Right renal cortex interstitium (tissue), 3 donors: ENCODE measurements around the gene B2M. TPM values are rescaled to one million over a fixed set of nuclear protein-coding genes. Genes with fewer than 3 reads are reported as not detected.
"Not testable (repeated sequence)": the region's sequence is repeated elsewhere in the genome, so short reads cannot be mapped to it uniquely, and the experiment has no call there.

Experiments
- DNase-seq, 3 donors: peaks; one replicate each; pipeline ENCODE4 v3.0.0-alpha.2; 2013; ENCODE audit warnings: low read depth in 3 of 3, low spot score in 2 of 3
- polyA plus RNA-seq, 3 donors: library from polyadenylated mRNA; unstranded; fragments of 120-200 nt; gene quantifications; one replicate each; pipeline ENCODE4 v1.2.1, GENCODE V29; 2013; ENCODE audit not compliant: insufficient read length in 3 of 3

B2M gene
- polyA plus RNA-seq, 3 donors: 1,096 to 1,212 (median 1,151) TPM

DNA sequence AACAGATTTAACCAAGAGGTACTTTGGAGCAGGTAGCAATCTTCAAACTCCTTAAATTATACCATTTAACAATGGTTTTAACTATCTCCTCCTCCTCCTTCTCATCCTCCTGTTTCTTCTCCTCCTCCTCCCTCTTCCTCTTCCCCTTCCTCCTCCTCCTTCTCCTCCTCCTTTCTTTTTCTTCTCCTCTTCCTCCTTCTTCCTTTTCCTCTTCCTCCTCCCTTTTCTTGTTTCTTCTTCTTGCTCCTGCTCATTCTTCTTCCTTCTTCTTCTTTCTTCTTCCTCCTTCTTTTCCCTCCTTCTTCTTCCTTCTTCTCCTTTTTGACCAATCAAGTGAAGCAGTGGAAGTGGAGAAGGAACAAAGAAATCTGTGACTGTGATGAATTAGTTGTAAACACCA is 14.3 kb upstream of the B2M start:
- DNase-seq: no peak

DNA sequence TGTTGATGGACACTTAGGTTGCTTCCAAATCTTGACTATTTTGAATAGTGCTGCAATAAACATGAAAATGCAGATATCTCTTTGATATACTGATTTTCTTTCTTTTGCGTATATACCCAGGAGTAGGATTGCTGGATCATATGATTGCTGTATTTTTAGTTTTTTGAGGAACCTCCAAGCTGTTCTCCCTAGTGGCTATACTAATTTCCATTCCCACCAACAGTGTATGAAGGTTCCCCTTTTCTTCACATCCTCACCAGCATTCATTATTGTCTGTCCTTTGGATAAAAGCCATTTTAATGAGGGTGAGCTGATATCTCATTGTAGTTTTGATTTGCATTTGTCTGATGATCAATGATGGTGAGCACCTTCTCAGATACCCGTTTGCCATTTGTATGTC is 12.7 kb upstream of the B2M start:
- no peak for DNase-seq

GRCh38 chr15:44700676-44701075 is 10.6 kb upstream of the B2M start:
- DNase-seq: not testable (repeated sequence)

GRCh38 chr15:44705986-44706385 is 5.3 kb upstream of the B2M start:
- DNase-seq: no peak

- no peak for DNase-seq
Measured at GRCh38 chr15:44706401-44706800, 4.9 kb upstream of the B2M start.

GRCh38 chr15:44706946-44707636 is 4.2 kb upstream of the B2M start:
- no peak for DNase-seq

DNA sequence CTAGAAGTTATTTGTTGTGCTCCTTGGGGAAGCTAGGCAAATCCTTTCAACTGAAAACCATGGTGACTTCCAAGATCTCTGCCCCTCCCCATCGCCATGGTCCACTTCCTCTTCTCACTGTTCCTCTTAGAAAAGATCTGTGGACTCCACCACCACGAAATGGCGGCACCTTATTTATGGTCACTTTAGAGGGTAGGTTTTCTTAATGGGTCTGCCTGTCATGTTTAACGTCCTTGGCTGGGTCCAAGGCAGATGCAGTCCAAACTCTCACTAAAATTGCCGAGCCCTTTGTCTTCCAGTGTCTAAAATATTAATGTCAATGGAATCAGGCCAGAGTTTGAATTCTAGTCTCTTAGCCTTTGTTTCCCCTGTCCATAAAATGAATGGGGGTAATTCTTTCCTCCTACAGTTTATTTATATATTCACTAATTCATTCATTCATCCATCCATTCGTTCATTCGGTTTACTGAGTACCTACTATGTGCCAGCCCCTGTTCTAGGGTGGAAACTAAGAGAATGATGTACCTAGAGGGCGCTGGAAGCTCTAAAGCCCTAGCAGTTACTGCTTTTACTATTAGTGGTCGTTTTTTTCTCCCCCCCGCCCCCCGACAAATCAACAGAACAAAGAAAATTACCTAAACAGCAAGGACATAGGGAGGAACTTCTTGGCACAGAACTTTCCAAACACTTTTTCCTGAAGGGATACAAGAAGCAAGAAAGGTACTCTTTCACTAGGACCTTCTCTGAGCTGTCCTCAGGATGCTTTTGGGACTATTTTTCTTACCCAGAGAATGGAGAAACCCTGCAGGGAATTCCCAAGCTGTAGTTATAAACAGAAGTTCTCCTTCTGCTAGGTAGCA is 851 bp upstream of the B2M start:
- no peak for DNase-seq

- DNase-seq: no peak
Measured at GRCh38 chr15:44711743-44712345, 527 bp downstream of the B2M start.

- DNase-seq: peak in 2 of 3 donors; percentile 57 to 65
Measured at GRCh38 chr15:44712346-44713005, 1.2 kb downstream of the B2M start.

GRCh38 chr15:44713006-44713966 is 2.0 kb downstream of the B2M start:
- no peak for DNase-seq

- no peak for DNase-seq
Measured at GRCh38 chr15:44715142-44715796, 4.0 kb downstream of the B2M start.

DNA sequence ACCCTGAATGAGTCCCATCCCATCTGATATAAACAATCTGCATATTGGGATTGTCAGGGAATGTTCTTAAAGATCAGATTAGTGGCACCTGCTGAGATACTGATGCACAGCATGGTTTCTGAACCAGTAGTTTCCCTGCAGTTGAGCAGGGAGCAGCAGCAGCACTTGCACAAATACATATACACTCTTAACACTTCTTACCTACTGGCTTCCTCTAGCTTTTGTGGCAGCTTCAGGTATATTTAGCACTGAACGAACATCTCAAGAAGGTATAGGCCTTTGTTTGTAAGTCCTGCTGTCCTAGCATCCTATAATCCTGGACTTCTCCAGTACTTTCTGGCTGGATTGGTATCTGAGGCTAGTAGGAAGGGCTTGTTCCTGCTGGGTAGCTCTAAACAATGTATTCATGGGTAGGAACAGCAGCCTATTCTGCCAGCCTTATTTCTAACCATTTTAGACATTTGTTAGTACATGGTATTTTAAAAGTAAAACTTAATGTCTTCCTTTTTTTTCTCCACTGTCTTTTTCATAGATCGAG is 4.5 kb downstream of the B2M start:
- no peak for DNase-seq

DNA sequence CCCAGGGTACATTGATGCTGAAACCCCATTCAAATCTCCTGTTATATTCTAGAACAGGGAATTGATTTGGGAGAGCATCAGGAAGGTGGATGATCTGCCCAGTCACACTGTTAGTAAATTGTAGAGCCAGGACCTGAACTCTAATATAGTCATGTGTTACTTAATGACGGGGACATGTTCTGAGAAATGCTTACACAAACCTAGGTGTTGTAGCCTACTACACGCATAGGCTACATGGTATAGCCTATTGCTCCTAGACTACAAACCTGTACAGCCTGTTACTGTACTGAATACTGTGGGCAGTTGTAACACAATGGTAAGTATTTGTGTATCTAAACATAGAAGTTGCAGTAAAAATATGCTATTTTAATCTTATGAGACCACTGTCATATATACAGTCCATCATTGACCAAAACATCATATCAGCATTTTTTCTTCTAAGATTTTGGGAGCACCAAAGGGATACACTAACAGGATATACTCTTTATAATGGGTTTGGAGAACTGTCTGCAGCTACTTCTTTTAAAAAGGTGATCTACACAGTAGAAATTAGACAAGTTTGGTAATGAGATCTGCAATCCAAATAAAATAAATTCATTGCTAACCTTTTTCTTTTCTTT is 5.8 kb downstream of the B2M start:
- DNase-seq: no peak

- DNase-seq: no peak
Measured at GRCh38 chr15:44718180-44718926, 7.0 kb downstream of the B2M start.

DNA sequence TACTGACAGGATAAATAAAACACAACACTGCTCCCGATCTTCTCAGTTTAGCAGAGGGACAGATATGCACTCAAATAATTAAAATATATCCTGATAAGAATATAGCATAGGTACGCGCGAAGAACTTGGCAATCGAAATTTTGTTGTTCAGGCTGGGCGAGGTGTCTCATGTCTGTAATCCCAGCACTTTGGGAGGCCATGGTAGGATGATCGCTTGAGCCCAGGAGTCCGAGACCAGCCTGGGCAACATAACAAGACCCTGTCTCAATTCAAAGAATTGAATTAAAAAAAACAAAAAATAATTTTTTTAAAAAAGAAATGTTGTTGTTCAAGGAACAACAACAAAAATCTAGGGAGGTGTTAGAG is 7.6 kb downstream of the B2M start:
- DNase-seq: no peak

DNA sequence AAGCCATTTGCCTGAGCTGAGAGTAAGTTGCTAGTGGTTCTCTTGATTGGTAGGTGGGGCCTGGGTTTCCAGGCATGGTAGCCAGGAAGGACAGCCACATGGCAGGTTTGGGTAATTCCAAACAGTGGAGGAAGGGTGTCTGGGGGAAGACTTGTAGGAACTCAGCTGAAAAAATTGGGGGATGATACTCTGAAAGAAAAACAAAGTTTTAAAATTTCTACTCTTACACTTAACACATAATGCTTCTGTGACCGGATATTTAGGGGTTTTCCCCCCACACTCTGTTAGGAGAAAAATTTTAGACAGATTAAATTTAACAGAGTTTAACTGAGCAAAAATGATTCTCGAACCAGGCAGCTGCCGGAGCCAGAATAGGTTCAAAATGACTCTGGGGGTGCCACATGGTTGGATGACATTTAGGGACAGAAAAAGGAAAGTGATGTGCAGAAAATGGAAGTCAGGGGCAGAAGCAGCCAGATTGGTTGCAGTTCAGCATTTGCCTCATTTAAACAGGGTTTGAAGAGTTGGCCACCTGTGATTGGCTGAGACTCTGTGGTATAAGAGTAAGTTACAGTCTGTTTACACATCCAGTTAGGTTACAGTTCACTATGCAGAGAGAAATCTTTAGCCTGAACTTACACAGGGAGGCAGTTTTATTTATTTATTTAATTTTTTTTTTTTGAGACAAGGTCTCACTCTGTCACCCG is 8.1 kb downstream of the B2M start:
- DNase-seq: no peak

DNA sequence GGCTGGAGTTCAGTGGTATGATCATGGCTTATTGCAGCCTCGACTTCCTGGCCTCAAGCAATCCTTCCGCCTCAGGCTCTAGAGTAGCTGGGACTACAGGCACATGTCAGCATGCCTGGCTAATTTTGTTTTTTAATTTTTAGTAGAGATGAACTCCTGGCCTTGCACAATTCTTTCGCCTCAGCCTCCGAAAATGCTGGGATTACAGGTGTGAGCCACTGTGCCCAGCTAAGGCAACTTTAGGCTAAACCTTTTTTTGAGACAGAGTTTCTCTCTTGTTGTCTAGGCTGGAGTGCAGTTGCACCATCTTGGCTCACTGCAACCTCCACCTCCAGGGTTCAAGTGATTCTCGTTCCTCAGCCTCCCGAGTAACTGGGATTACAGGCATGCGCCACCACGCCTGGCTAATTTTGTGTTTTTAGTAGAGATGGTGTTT is 8.7 kb downstream of the B2M start:
- not testable (repeated sequence) for DNase-seq
